ENCODE measurements around the gene TMEM94. TPM values are rescaled to one million over a fixed set of nuclear protein-coding genes. Genes with fewer than 3 reads are reported as not detected.

The TMEM94 gene
- total and polyA plus RNA-seq, 9 of the 15 experiments (the other 6 are each of a cell fraction or from before 2014, with no cell fraction given), result 0.35 to 48.1 (median 14.4) TPM

GRCh38 chr17:75505152-75505409 is 48.6 kb downstream of the TMEM94 start:
- TF ChIP-seq ATF1 (CRISPR knock-in tag; IDR thresholded peaks at IDR 0.05) (no peak), ATF1 (tag; IDR thresholded peaks at IDR 0.05) (no peak), CBX8 (IDR thresholded peaks at IDR 0.05; ENCODE audit: borderline replicate concordance, extremely low read depth, low read depth, low read length, poor library complexity, severe bottlenecking) (no peak), DDX20 (tag; IDR thresholded peaks at IDR 0.05; ENCODE audit: low read depth) (no peak), ZNF121 (CRISPR knock-in tag; conservative IDR thresholded peaks at IDR 0.05) (no peak)
- Histone ChIP-seq H3K4me3 (no peak overlapping the region), H3K9me3 (replicated peaks; ENCODE audit: control insufficient read depth, insufficient read depth, low read depth, low read length) (no peaks in the 10 kb centered on the region), H3K27ac (ENCODE audit: extremely low read depth, low read depth, low read length) (no peak overlapping the region), H4K20me1 (replicated peaks; ENCODE audit: control insufficient read depth, insufficient read depth, low read length) (0 out of 2 replicates have a peak, but pooled peaks cover 7% of the 10 kb centered on the region), H3K79me2 (ENCODE audit: control insufficient read depth, insufficient read depth, low read length) (no peaks in the 10 kb centered on the region), H3K4me2 (ENCODE audit: insufficient read depth, low read length) (no peak overlapping the region), H3K27me3 (ENCODE audit: control insufficient read depth in 2 of 2, insufficient read depth in 2 of 2, low read length in 2 of 2) (no peaks in the 10 kb centered on the region), H2AFZ (ENCODE audit: low read depth, low read length) (no peak overlapping the region), H3K4me1 (replicated peaks in 1 of 2; ENCODE audit: control insufficient read depth in 2 of 2, insufficient read depth in 2 of 2, low read length in 2 of 2) (peaks cover 0 to 75% of the 10 kb centered on the region in 2 experiments; a peak in 2 of 5 replicates), H3K9me1 (ENCODE audit: control insufficient read depth, insufficient read depth, low read length) (no peaks in the 10 kb centered on the region), H3K36me3 (ENCODE audit: control insufficient read depth, insufficient read depth, low read length) (peaks cover 11% of the 10 kb centered on the region; the same call in 1 of the 3 replicates), H3K9ac (ENCODE audit: insufficient read depth in 1 of 2, low read depth in 2 of 2, low read length in 2 of 2) (no peak overlapping the region)
- CTCF ChIA-PET (ENCODE audit: low intra/inter-chr PET ratio), result no interaction called here
- intact Hi-C loops (cut with micrococcal nuclease) (no loop called here), in situ Hi-C loops (cut with MboI) (no loop called here)
- POLR2A ChIA-PET, result interaction anchor here (0.9 kb wide), 1 partner anchor 81 kb away, joined by 3 read pairs; no protein-coding TSS in a partner anchor
- no TSS peak for BruUV-seq (replicated peaks)
- 87% methylated on average over 4 of the region's 4 CpGs for WGBS (ENCODE audit: insufficient coverage, low coverage, missing lambda C conversion rate)
- ATAC-seq (no peak), DNase-seq (ENCODE audit: extremely low read depth in 1 of 4, low spot score in 3 of 4) (no peak), FAIRE-seq (no peak)

- H3K4me2 ChIP-seq (ENCODE audit: insufficient read depth, low read length), result no peak overlapping the region
- H4K20me1 ChIP-seq (replicated peaks; ENCODE audit: control insufficient read depth, insufficient read depth, low read length), result 0 out of 2 replicates have a peak, but pooled peaks cover 7% of the 10 kb centered on the region
- POLR2A ChIA-PET, result interaction anchor here (0.9 kb wide), 1 partner anchor 80 kb away, joined by 3 read pairs; no protein-coding TSS in a partner anchor
- TF ChIP-seq EP300 (IDR thresholded peaks at IDR 0.05; ENCODE audit: low read length) (no peak), MTF1 (CRISPR knock-in tag; IDR thresholded peaks at IDR 0.05; ENCODE audit: borderline replicate concordance) (no peak), PHB (CRISPR knock-in tag; IDR thresholded peaks at IDR 0.05) (no peak), NR3C1 (CRISPR knock-in tag; IDR thresholded peaks at IDR 0.05) (no peak), ZNF76 (CRISPR knock-in tag; IDR thresholded peaks at IDR 0.05; ENCODE audit: borderline replicate concordance) (no peak), RHOXF2B (CRISPR knock-in tag; conservative IDR thresholded peaks at IDR 0.05) (no peak), KLF1 (tag; IDR thresholded peaks at IDR 0.05) (no peak), LARP7 (IDR thresholded peaks at IDR 0.05) (no peak), ARID2 (IDR thresholded peaks at IDR 0.05) (no peak), CHCHD3 (CRISPR knock-in tag; IDR thresholded peaks at IDR 0.05) (no peak)
- H3K4me1 ChIP-seq (replicated peaks in 1 of 2; ENCODE audit: control insufficient read depth in 2 of 2, insufficient read depth in 2 of 2, low read length in 2 of 2), result peaks cover 0 to 72% of the 10 kb centered on the region in 2 experiments; a peak in 2 of 5 replicates
- peaks cover 6% of the 10 kb centered on the region; the same call in 1 of the 3 replicates for H3K36me3 ChIP-seq (ENCODE audit: control insufficient read depth, insufficient read depth, low read length)
- no peak overlapping the region for H3K27ac ChIP-seq (ENCODE audit: extremely low read depth, low read depth, low read length)
- no peaks in the 10 kb centered on the region for H3K9me1 ChIP-seq (ENCODE audit: control insufficient read depth, insufficient read depth, low read length)
- FAIRE-seq (no peak), DNase-seq (ENCODE audit: extremely low read depth in 1 of 4, low spot score in 3 of 4) (no peak), ATAC-seq (no peak)
- intact Hi-C loops (cut with micrococcal nuclease) (no loop called here), in situ Hi-C loops (cut with MboI) (no loop called here)
- no peak overlapping the region for H3K4me3 ChIP-seq
- no peaks in the 10 kb centered on the region for H3K79me2 ChIP-seq (ENCODE audit: control insufficient read depth, insufficient read depth, low read length)
- no peaks in the 10 kb centered on the region for H3K9me3 ChIP-seq (replicated peaks; ENCODE audit: control insufficient read depth, insufficient read depth, low read depth, low read length)
- no peak overlapping the region for H2AFZ ChIP-seq (ENCODE audit: low read depth, low read length)
- no peaks in the 10 kb centered on the region for H3K27me3 ChIP-seq (ENCODE audit: control insufficient read depth in 2 of 2, insufficient read depth in 2 of 2, low read length in 2 of 2)
- 61% methylated on average over 15 of the region's 15 CpGs for WGBS (ENCODE audit: insufficient coverage, low coverage, missing lambda C conversion rate)
- no TSS peak for BruUV-seq (replicated peaks)
- H3K9ac ChIP-seq (ENCODE audit: insufficient read depth in 1 of 2, low read depth in 2 of 2, low read length in 2 of 2), result no peak overlapping the region
- CTCF ChIA-PET (ENCODE audit: low intra/inter-chr PET ratio), result no interaction called here
These were observed 49.2 kb downstream of the TMEM94 start for GRCh38 chr17:75505640-75506039.
